HepG2 (cell line): ENCODE measurements around the gene FAM222A. TPM values are rescaled to one million over a fixed set of nuclear protein-coding genes. Genes with fewer than 3 reads are reported as not detected.

Experiments used
- ATAC-seq: fragments of 200-7000 bp; cut with Tn5 transposase; 3 replicates; pipeline ENCODE4 v1.9.1; 2020; ENCODE audit warnings: mild to moderate bottlenecking, moderate library complexity
- BruUV-seq: library from RNA; stranded (reverse); fragments of 400-500 nt; replicated peaks from 2 replicates; lab custom pipeline; 2021; lab: Mats Ljungman, UMichigan
- CTCF ChIA-PET: fragments of 300-600 bp; formaldehyde crosslinking; extraction: SDS; loops from one replicate; lab custom pipeline; 2021; ENCODE audit warnings: low total read pairs, inconsistent platforms, low intra/inter-chr PET ratio; lab: Yijun Ruan, JAX
- POLR2A ChIA-PET: fragments of 350-600 bp; sonication (Branson Sonifier 250); formaldehyde crosslinking; loops from one replicate; lab custom pipeline; 2020; ENCODE audit warnings: antibody characterized with exemption, inconsistent platforms; lab: Yijun Ruan, JAX
- DNase-seq: peaks from one replicate; pipeline ENCODE4 v3.0.0-alpha.2; 2015; ENCODE audit warnings: low spot score
- FAIRE-seq: peaks from 3 replicates; lab custom pipeline; 2011; peaks lifted over from hg19 to GRCh38; lab: Jason Lieb, UNC
- H2AFZ ChIP-seq: one replicate; pipeline ENCODE4 v1.6.1; 2011; ENCODE audit warnings: low read length, inconsistent platforms
- H3K27ac ChIP-seq: fragments of 300-600 bp; 3 replicates; pipeline ENCODE4 v1.8.0; 2011; ENCODE audit warnings: mixed run types, mild to moderate bottlenecking, mixed read lengths, low read length, inconsistent platforms; ENCODE audit not compliant: insufficient read depth; ENCODE audit errors: extremely low read length
- H3K27me3 ChIP-seq, 2 experiments: fragments of 200-600 bp in 1 of 2; 2 replicates in 1 of 2; 3 replicates in 1 of 2; pipeline versions ENCODE4 v1.6.0 to v1.8.0; 2011; ENCODE audit warnings: low read length in 2 of 2, mild to moderate bottlenecking in 2 of 2, moderate library complexity in 2 of 2, inconsistent platforms in 1 of 2; ENCODE audit not compliant: insufficient read depth in 2 of 2, control insufficient read depth in 1 of 2
- H3K36me3 ChIP-seq, 2 experiments: fragments of 200-600 bp in 1 of 2; replicated peaks in 1 of 2; 2 replicates in 1 of 2; 3 replicates in 1 of 2; pipeline versions ENCODE4 v1.5.1 to v1.8.0; 2011; ENCODE audit warnings: low read length in 2 of 2, inconsistent platforms in 1 of 2; ENCODE audit not compliant: insufficient read depth in 2 of 2, control insufficient read depth in 1 of 2
- H3K4me1 ChIP-seq: 2 replicates; pipeline ENCODE4 v1.5.1; 2012; ENCODE audit warnings: low read length, inconsistent platforms; ENCODE audit not compliant: insufficient read depth
- H3K4me2 ChIP-seq: 2 replicates; pipeline ENCODE4 v1.6.0; 2011; ENCODE audit warnings: low read depth, low read length, inconsistent platforms
- H3K4me3 ChIP-seq, 3 experiments: fragments of 200-600 bp in 1 of 3; sonication (generic), shearing (Covaris generic) in 1 of 3; replicated peaks in 1 of 3; 2 replicates each; pipeline ENCODE4 v1.5.1; 2011 to 2016; ENCODE audit warnings: low read length in 3 of 3, inconsistent platforms in 2 of 3, low read depth in 2 of 3, mild to moderate bottlenecking in 2 of 3, control low read depth in 1 of 3, mixed read lengths in 1 of 3; ENCODE audit not compliant: insufficient read depth in 1 of 3
- H3K79me2 ChIP-seq: one replicate; pipeline ENCODE4 v1.6.1; 2011; ENCODE audit warnings: low read length, inconsistent platforms; ENCODE audit not compliant: insufficient read depth
- H3K9ac ChIP-seq: 2 replicates; pipeline ENCODE4 v1.6.0; 2011; ENCODE audit warnings: mild to moderate bottlenecking, low read depth, low read length, inconsistent platforms; ENCODE audit not compliant: insufficient read depth
- H3K9me3 ChIP-seq: 2 replicates; pipeline ENCODE4 v1.5.1; 2012; ENCODE audit warnings: mild to moderate bottlenecking, low read length
- H4K20me1 ChIP-seq: 2 replicates; pipeline ENCODE4 v1.6.0; 2011; ENCODE audit warnings: inconsistent platforms, mild to moderate bottlenecking, low read length, moderate library complexity; ENCODE audit not compliant: insufficient read depth
- ATRX ChIP-seq: sonication (generic); formaldehyde crosslinking; IDR thresholded peaks from 2 replicates; pipeline ENCODE4 v1.4.0; 2020; ENCODE audit warnings: missing genetic modification reagents, borderline replicate concordance
- ZMYM3 ChIP-seq: sonication (generic); formaldehyde crosslinking; IDR thresholded peaks from 2 replicates; pipeline ENCODE4 v1.5.1; 2020; ENCODE audit warnings: mild to moderate bottlenecking, missing genetic modification reagents
- ZNF24 ChIP-seq: fragments of 450-650 bp; IDR thresholded peaks from 2 replicates; pipeline ENCODE4 v1.6.1; 2017; ENCODE audit warnings: antibody characterized with exemption, mild to moderate bottlenecking
- WGBS: methylation state at CpG from one replicate; pipeline ENCODE4 v1.1.6; 2017; ENCODE audit warnings: low lambda C conversion rate; 5-methylcytosine and 5-hydroxymethylcytosine counted together
- in situ Hi-C: cut with HindIII; loops from 2 replicates; pipeline ENCODE4 v1.10.0; 2017; ENCODE audit warnings: low pct_unique_long_range_greater_than_20kb; ENCODE audit not compliant: extremely low pct_ligation_motif_present
- intact Hi-C: fragments of 100-400 bp; cut with micrococcal nuclease; formaldehyde crosslinking; loops from one replicate; pipeline ENCODE4 v1.10.0; 2022; ENCODE audit not compliant: unreplicated experiment
- polyA plus RNA-seq, 8 experiments: library from polyadenylated mRNA; depleted of rRNA in 3 of 8; stranded (reverse) in 7 of 8; unstranded in 1 of 8; fragments of >200 nt; fragmentation: Illumina TruSeq in 4 of 8; extraction: Trizol in 4 of 8; gene quantifications; 2 replicates each; pipeline versions ENCODE4 v1.2.1 to v1.2.3, GENCODE V29; 2011 to 2016; ENCODE audit warnings: low read depth in 4 of 8, missing spikeins in 1 of 8, mixed read lengths in 1 of 8; ENCODE audit not compliant: insufficient read depth in 1 of 8
- total RNA-seq, 5 experiments: library from RNA; depleted of rRNA; stranded (reverse); fragments of >200 nt; fragmentation: Illumina TruSeq; extraction: Trizol; gene quantifications; 2 replicates each; pipeline ENCODE4 v1.2.3, GENCODE V29; 2016; ENCODE audit warnings: low read depth in 1 of 5
- TF ChIP-seq, protein P1 (sequence below): sonication (generic); formaldehyde crosslinking; IDR thresholded peaks from 2 replicates; pipeline ENCODE4 v1.8.0; 2022; ENCODE audit warnings: mild to moderate bottlenecking, missing genetic modification reagents, moderate library complexity

The FAM222A gene
- total and polyA plus RNA-seq, 2 of the 13 experiments (the other 11 are each of a cell fraction or from before 2014, with no cell fraction given), result 2.7 to 9.6 TPM

DNA sequence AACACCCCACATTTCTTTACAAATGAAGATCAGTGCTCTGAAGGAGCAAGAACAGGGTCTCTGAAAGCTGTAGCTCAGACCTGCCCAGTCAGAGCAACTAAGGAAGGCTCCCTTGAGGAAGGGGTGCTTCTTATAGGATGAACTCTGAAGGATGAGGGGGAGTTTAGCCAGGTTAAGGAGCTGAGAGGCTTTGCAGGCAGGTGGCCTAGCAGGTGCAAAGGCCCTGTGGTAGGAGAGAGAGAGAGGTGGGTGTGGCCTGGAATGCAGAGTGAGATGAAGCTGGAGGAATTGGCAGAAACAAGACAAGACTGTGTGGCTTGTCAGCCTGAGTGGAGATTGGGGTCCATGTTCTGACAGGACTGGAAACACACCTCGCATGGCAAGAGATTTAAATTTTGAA, 20.5 kb upstream of the FAM222A start:
- WGBS, result 85% methylated on average over 1 of the region's 1 CpG
- Histone ChIP-seq H3K9me3 (no peaks in the 10 kb centered on the region), H4K20me1 (no peaks in the 10 kb centered on the region), H2AFZ (no peak overlapping the region), H3K4me2 (no peak overlapping the region), H3K27ac (no peak overlapping the region), H3K79me2 (no peaks in the 10 kb centered on the region), H3K36me3 (no peaks in the 10 kb centered on the region), H3K4me1 (peaks cover 25% of the 10 kb centered on the region), H3K4me3 (no peak overlapping the region), H3K27me3 (peaks cover 0 to 8% of the 10 kb centered on the region in 2 experiments; a peak in 1 of 5 replicates), H3K9ac (no peak overlapping the region)
- ATAC-seq (no peak), FAIRE-seq (no peak), DNase-seq (no peak)
- BruUV-seq, result no TSS peak
- in situ Hi-C loops, result no loop called here
- intact Hi-C loops, result no loop called here
- TF ChIP-seq ZMYM3 (peak; percentile 42), ATRX (CRISPR knock-in tag) (no peak)
- CTCF ChIA-PET, result no interaction called here
- POLR2A ChIA-PET, result interaction anchor here (0.6 to 1.4 kb wide), 2 partner anchors 14 to 159 kb away, joined by 3 read pairs; no protein-coding TSS in a partner anchor

DNA sequence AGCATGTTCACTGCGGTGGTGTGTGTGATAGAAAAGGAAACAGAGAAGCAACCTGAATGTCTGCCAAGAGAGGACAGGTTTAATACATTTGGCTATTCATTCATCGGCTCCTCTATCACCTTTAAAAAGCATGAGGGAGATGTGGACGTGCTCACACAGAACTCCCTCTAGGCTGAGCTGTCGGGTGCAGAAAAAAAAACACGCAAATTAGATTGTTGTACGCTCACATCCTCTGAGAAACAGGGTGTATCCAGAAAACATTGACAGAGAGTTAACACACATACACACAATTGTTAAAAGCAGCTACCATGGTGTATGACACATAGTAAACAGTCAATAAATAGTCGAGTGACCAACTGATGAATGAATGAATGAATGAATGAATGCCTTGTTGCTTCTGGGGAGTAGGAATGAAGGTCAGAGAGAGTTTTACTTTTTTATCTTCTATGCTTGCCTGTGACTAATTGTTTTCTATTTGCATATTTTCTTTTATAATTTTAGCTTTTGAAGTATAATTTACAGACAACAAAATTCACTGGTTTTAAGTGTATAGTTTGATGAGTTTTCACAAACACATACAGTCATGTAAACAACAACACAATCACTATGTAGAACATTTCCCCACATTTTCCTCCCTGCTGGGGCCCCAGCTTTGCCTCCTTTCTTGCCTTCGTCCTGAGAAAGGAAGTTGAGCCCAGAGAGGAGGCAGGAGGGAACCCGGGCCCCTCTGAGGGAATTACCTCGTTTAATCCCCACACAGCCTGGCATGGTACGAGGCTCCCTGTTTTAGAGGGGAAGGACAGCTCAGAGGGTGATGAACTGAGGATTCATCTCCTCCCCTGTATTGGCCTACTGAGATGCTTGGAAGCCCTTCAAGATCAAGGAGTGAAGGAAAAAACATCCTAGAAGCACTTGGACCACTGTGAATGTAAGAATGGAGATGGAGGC, 19.7 kb upstream of the FAM222A start:
- TF ChIP-seq ZNF24, result peak; percentile 91
- TF ChIP-seq, protein P1, sequence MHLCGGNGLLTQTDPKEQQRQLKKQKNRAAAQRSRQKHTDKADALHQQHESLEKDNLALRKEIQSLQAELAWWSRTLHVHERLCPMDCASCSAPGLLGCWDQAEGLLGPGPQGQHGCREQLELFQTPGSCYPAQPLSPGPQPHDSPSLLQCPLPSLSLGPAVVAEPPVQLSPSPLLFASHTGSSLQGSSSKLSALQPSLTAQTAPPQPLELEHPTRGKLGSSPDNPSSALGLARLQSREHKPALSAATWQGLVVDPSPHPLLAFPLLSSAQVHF, result no peak
- TF ChIP-seq, all 625 proteins: peak for 1
- Histone ChIP-seq H3K36me3 (no peaks in the 10 kb centered on the region), H4K20me1 (no peaks in the 10 kb centered on the region), H3K27me3 (peaks cover 0 to 8% of the 10 kb centered on the region in 2 experiments; a peak in 1 of 5 replicates), H3K4me1 (peaks cover 25% of the 10 kb centered on the region), H2AFZ (no peak overlapping the region), H3K4me2 (no peak overlapping the region), H3K79me2 (no peaks in the 10 kb centered on the region), H3K4me3 (no peak overlapping the region), H3K9me3 (no peaks in the 10 kb centered on the region), H3K27ac (no peak overlapping the region), H3K9ac (no peak overlapping the region; the same call in 1 of the 2 replicates)
- ChIA-PET CTCF (no interaction called here), POLR2A (interaction anchor here (1.4 kb wide), 1 partner anchor 13 kb away, joined by 3 read pairs; no protein-coding TSS in a partner anchor)
- WGBS, result 14% methylated on average over 11 of the region's 11 CpGs
- DNase-seq (no peak), ATAC-seq (no peak), FAIRE-seq (no peak)
- in situ Hi-C loops, result no loop called here
- intact Hi-C loops, result no loop called here
- BruUV-seq, result no TSS peak
